ENCODE data around the gene IMP4.

IMP4 gene

GRCh38 chr2:130345091-130345490, 2.4 kb downstream of the IMP4 start:
- H3K9me3 ChIP-seq: no peaks in the 10 kb centered on the region
- no peaks in the 10 kb centered on the region for H3K27me3 ChIP-seq
- H3K4me1 ChIP-seq (ENCODE audit: control insufficient read depth in 1 of 2, insufficient read depth in 1 of 2, low read depth in 1 of 2, low read length in 1 of 2): peaks cover 28 to 29% of the 10 kb centered on the region in 2 experiments
- H3K27ac ChIP-seq: no peak overlapping the region
- H3K4me3 ChIP-seq (ENCODE audit: low read depth in 1 of 2, low read length in 1 of 2): no peak overlapping the region
- H3K36me3 ChIP-seq: peaks cover 34% of the 10 kb centered on the region
- no peak for TF ChIP-seq CTCF (IDR thresholded peaks at IDR 0.05)

- Histone ChIP-seq H3K27me3 (no peaks in the 10 kb centered on the region), H3K4me3 (ENCODE audit: low read depth in 1 of 2, low read length in 1 of 2) (no peak overlapping the region), H3K4me1 (ENCODE audit: control insufficient read depth in 1 of 2, insufficient read depth in 1 of 2, low read depth in 1 of 2, low read length in 1 of 2) (peaks cover 23 to 27% of the 10 kb centered on the region in 2 experiments), H3K9me3 (no peaks in the 10 kb centered on the region), H3K27ac (no peak overlapping the region), H3K36me3 (peaks cover 34% of the 10 kb centered on the region)
- no peak for TF ChIP-seq CTCF (IDR thresholded peaks at IDR 0.05)
These were observed 2.9 kb downstream of the IMP4 start for GRCh38 chr2:130345611-130346010.

- H3K27me3 ChIP-seq: no peaks in the 10 kb centered on the region
- no peak for TF ChIP-seq CTCF (IDR thresholded peaks at IDR 0.05)
- H3K4me3 ChIP-seq (ENCODE audit: low read depth in 1 of 2, low read length in 1 of 2): no peak overlapping the region
- H3K36me3 ChIP-seq: peaks cover 34% of the 10 kb centered on the region
- H3K9me3 ChIP-seq: no peaks in the 10 kb centered on the region
- H3K27ac ChIP-seq: no peak overlapping the region
- peaks cover 17 to 22% of the 10 kb centered on the region in 2 experiments for H3K4me1 ChIP-seq (ENCODE audit: control insufficient read depth in 1 of 2, insufficient read depth in 1 of 2, low read depth in 1 of 2, low read length in 1 of 2)
These were observed 3.5 kb downstream of the IMP4 start for GRCh38 chr2:130346041-130346740.

GRCh38 chr2:130346741-130347066, 4.0 kb downstream of the IMP4 start:
- H3K9me3 ChIP-seq: no peaks in the 10 kb centered on the region
- no peak for TF ChIP-seq CTCF (IDR thresholded peaks at IDR 0.05)
- no peak overlapping the region for H3K4me3 ChIP-seq (ENCODE audit: low read depth in 1 of 2, low read length in 1 of 2)
- H3K36me3 ChIP-seq: peaks cover 34% of the 10 kb centered on the region
- no peaks in the 10 kb centered on the region for H3K27me3 ChIP-seq
- no peak overlapping the region for H3K27ac ChIP-seq
- peaks cover 17 to 20% of the 10 kb centered on the region in 2 experiments for H3K4me1 ChIP-seq (ENCODE audit: control insufficient read depth in 1 of 2, insufficient read depth in 1 of 2, low read depth in 1 of 2, low read length in 1 of 2)

- H3K36me3 ChIP-seq: peaks cover 34% of the 10 kb centered on the region
- TF ChIP-seq CTCF (IDR thresholded peaks at IDR 0.05): no peak
- no peak overlapping the region for H3K4me3 ChIP-seq (ENCODE audit: low read depth in 1 of 2, low read length in 1 of 2)
- no peaks in the 10 kb centered on the region for H3K9me3 ChIP-seq
- peaks cover 21 to 23% of the 10 kb centered on the region in 2 experiments for H3K4me1 ChIP-seq (ENCODE audit: control insufficient read depth in 1 of 2, insufficient read depth in 1 of 2, low read depth in 1 of 2, low read length in 1 of 2)
- H3K27ac ChIP-seq: no peak overlapping the region
- no peaks in the 10 kb centered on the region for H3K27me3 ChIP-seq
These were observed 4.7 kb downstream of the IMP4 start for GRCh38 chr2:130347220-130347925.
